ENCODE data around the gene COBL.

COBL gene

GRCh38 chr7:51127618-51127904, 189.0 kb downstream of the COBL start:
- no peak overlapping the region for H3K27ac Mint-ChIP-seq
- peaks cover 13% of the 10 kb centered on the region for H3K4me1 Mint-ChIP-seq
- no peak for TF ChIP-seq CTCF (IDR thresholded peaks at IDR 0.05)
- H3K36me3 Mint-ChIP-seq (ENCODE audit: low read depth) = no peaks in the 10 kb centered on the region
- H3K9me3 Mint-ChIP-seq = peaks cover 10% of the 10 kb centered on the region
- no peak overlapping the region for H3K4me3 Mint-ChIP-seq
- DNase-seq = no peak
- H3K27me3 Mint-ChIP-seq (ENCODE audit: low read depth, poor library complexity) = no peaks in the 10 kb centered on the region

DNA sequence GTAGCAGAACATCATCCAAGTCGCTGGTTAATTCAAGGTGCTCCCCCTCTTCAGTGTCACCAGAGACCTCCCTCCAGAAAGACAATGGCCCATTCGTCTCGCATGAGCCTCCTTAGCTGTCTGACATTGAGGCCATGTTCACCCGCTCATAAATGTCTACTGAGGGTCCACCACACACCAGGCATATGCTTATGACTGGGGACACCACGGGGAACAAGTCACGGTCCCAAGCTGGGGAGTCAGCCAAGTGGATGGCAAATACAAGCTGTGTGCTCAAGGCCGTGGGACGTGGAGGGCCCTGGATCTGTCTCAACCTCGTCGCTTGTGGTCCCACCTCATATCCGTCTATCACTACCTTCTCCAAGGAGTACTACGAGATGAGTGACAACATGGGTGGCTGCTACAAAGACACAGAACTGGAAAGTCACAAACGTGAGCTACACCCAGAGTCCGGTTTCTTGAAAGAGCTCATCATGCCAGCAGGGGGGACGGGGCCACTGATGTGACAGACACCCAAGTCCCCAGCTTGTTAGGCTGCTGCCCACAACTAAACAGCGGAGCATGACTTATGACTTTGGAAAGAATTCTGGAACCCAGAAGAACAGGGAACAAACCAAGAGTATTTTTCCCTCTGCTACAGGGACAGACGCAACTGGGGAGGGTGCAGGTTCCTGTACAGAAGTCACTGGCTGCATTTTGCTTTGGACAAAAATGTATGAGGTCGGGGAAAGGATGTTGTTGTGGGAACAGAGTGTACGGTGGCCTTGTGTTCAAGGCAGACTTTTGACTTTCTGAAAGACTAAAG, 189.6 kb downstream of the COBL start:
- no peak overlapping the region for H3K4me3 Mint-ChIP-seq
- no peak for DNase-seq

DNA sequence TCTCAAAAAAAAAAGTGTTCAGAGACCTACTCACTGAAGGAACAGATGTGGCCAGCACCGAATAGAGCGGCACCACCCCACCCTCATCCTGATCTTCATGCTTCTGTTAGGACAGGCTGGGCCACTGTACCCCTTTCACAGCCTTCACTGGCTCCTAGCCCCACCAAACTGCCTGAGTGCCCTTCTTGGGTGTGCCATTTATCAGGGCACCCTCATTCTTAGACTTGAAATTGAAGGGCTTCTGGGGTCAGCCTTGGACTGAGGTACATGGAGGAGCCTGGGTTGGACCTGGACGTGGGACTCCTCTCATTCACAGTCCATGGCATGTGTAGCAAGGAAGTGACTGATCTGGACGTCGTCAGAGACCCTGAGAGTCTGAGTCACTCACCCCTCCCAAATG, 190.3 kb downstream of the COBL start:
- no peaks in the 10 kb centered on the region for H3K27me3 Mint-ChIP-seq (ENCODE audit: low read depth, poor library complexity)
- DNase-seq = no peak
- no peak overlapping the region for H3K4me3 Mint-ChIP-seq
- no peaks in the 10 kb centered on the region for H3K9me3 Mint-ChIP-seq
- peaks cover 24% of the 10 kb centered on the region for H3K4me1 Mint-ChIP-seq
- TF ChIP-seq CTCF (IDR thresholded peaks at IDR 0.05) = no peak
- H3K27ac Mint-ChIP-seq = no peak overlapping the region
- H3K36me3 Mint-ChIP-seq (ENCODE audit: low read depth) = no peaks in the 10 kb centered on the region

More for the DNA sequence above, 189.6 kb downstream of the COBL start:
- peak overlapping the region; percentile 43 for H3K27ac Mint-ChIP-seq
- H3K27me3 Mint-ChIP-seq (ENCODE audit: low read depth, poor library complexity) = no peaks in the 10 kb centered on the region
- peaks cover 4% of the 10 kb centered on the region for H3K9me3 Mint-ChIP-seq
- TF ChIP-seq CTCF (IDR thresholded peaks at IDR 0.05) = no peak
- no peaks in the 10 kb centered on the region for H3K36me3 Mint-ChIP-seq (ENCODE audit: low read depth)
- peaks cover 19% of the 10 kb centered on the region for H3K4me1 Mint-ChIP-seq

DNA sequence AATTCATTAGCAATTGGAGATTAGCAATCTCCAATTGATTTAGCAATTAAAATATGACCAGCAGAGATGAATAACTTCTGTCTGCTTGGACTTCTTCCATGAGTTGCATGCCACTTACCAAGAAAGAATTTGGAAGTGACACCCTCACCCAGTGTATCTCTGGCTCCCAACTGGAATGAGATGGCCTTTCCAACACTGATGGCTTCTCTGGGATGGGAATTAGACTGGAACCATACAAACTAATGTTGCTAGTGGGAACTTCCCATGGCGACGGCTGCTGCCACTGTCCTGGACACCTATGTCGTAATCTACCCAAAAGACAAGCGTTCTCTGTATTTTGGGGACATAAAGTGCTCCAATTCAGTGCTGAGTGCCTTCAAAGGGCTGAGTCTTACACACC, 192.3 kb downstream of the COBL start:
- no peak for DNase-seq
- no peaks in the 10 kb centered on the region for H3K36me3 Mint-ChIP-seq (ENCODE audit: low read depth)
- no peaks in the 10 kb centered on the region for H3K27me3 Mint-ChIP-seq (ENCODE audit: low read depth, poor library complexity)
- H3K27ac Mint-ChIP-seq = no peak overlapping the region
- no peak overlapping the region for H3K4me3 Mint-ChIP-seq
- TF ChIP-seq CTCF (IDR thresholded peaks at IDR 0.05) = no peak
- peaks cover 16% of the 10 kb centered on the region for H3K4me1 Mint-ChIP-seq
- no peaks in the 10 kb centered on the region for H3K9me3 Mint-ChIP-seq

DNA sequence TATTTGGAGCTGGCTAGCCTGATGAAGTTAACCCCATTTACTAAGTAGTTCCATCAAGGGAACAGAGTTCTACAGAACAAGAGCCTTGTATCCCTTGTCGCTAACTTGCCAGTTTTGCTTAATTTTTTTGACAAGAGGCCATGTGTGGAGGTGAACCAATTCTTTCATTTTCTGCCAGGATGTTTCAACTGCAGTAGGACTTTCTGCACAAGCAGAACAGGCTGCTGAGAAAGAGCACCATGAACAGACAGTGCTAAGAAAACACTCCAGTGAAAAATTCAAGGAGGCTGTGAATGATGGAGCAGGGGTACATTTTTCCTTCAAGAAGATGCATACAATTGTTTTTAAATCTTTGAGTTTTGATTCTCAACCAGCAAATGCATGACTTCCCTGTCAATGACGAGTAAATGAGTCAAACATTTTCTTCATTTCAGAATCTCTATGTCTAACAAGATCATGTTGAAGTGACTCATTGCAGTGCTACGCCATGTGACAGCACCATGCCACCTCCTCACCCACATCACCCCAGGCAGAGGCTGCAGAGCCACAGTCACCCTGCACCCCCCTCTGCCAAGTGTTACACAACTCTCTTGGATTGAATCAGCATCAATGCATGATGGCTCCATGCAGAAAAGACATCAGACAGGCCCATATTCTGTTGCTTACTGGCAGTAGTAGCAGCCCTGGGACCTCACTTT, 193.1 kb downstream of the COBL start:
- peaks cover 11% of the 10 kb centered on the region for H3K4me1 Mint-ChIP-seq
- H3K27ac Mint-ChIP-seq = no peak overlapping the region
- no peak for TF ChIP-seq CTCF (IDR thresholded peaks at IDR 0.05)
- no peaks in the 10 kb centered on the region for H3K9me3 Mint-ChIP-seq
- no peaks in the 10 kb centered on the region for H3K36me3 Mint-ChIP-seq (ENCODE audit: low read depth)
- no peak for DNase-seq
- peaks cover 5% of the 10 kb centered on the region for H3K27me3 Mint-ChIP-seq (ENCODE audit: low read depth, poor library complexity)
- H3K4me3 Mint-ChIP-seq = no peak overlapping the region
